Kidney (tissue), 14 donors: ENCODE data around the gene SLC25A25. TPM values are rescaled to one million over a fixed set of nuclear protein-coding genes. Genes with fewer than 3 reads are reported as not detected.

Experiments
- DNase-seq, 5 donors: peaks; one replicate each; pipeline ENCODE4 v3.0.0-alpha.2; 2013 to 2020
- FAIRE-seq: peaks from 2 replicates; lab custom pipeline; 2012; peaks lifted over from hg19 to GRCh38; lab: Jason Lieb, UNC
- H3K27ac ChIP-seq, 2 donors: one replicate each; pipeline ENCODE4 v1.7.0; 2013; ENCODE audit warnings: low read depth in 2 of 2, low read length in 2 of 2, inconsistent platforms in 1 of 2
- H3K27me3 ChIP-seq: one replicate; pipeline ENCODE4 v1.7.1; 2013; ENCODE audit warnings: low read length, inconsistent platforms; ENCODE audit not compliant: control insufficient read depth, insufficient read depth
- H3K36me3 ChIP-seq, 3 donors: one replicate each; pipeline versions ENCODE4 v1.7.0 to v1.7.1; 2013; ENCODE audit warnings: low read length in 3 of 3, control low read depth in 1 of 3, inconsistent platforms in 1 of 3; ENCODE audit not compliant: insufficient read depth in 3 of 3, control insufficient read depth in 2 of 3
- H3K4me1 ChIP-seq, 3 donors: one replicate each; pipeline versions ENCODE4 v1.7.0 to v1.7.1; 2013; ENCODE audit warnings: low read length in 3 of 3, inconsistent platforms in 1 of 3, low read depth in 1 of 3; ENCODE audit not compliant: control insufficient read depth in 2 of 3, insufficient read depth in 2 of 3
- H3K4me3 ChIP-seq, 3 donors: one replicate each; pipeline versions ENCODE4 v1.7.0 to v1.8.1; 2013; ENCODE audit warnings: low read length in 3 of 3, control low read depth in 1 of 3, inconsistent platforms in 1 of 3
- H3K9ac ChIP-seq, 3 donors: one replicate each; pipeline versions ENCODE4 v1.7.0 to v1.7.1; 2013; ENCODE audit warnings: low read length in 3 of 3, control low read depth in 1 of 3, inconsistent platforms in 1 of 3
- H3K9me3 ChIP-seq, 3 donors: one replicate each; pipeline versions ENCODE4 v1.7.0 to v1.7.1; 2013; ENCODE audit warnings: low read length in 3 of 3, control low read depth in 1 of 3, inconsistent platforms in 1 of 3; ENCODE audit not compliant: control insufficient read depth in 2 of 3, insufficient read depth in 1 of 3
- CTCF ChIP-seq: IDR thresholded peaks from 3 replicates; pipeline ENCODE4 v1.5.1; 2012; ENCODE audit warnings: mild to moderate bottlenecking, moderate library complexity, borderline replicate concordance; ENCODE audit not compliant: insufficient read depth; ENCODE audit errors: extremely low read depth
- intact Hi-C: fragments of 100-400 bp; cut with DNase I; formaldehyde crosslinking; loops from one replicate; pipeline ENCODE4 v1.11.1; 2022
- polyA plus RNA-seq: library from polyadenylated mRNA; stranded (reverse); fragments of 350-450 nt; fragmentation: Illumina TruSeq; extraction: RNeasy Lipid Tissue Mini Kit (QIAGEN cat#74804); gene quantifications from one replicate; pipeline ENCODE4 v1.2.3, GENCODE V29; 2014; ENCODE audit warnings: low read depth, low replicate concordance; ENCODE audit not compliant: insufficient read depth
- total RNA-seq: library from RNA; stranded (reverse); fragmentation: NEBNext Ultra II Directional; extraction: Animal tissue kit (Norgen Biotek cat#: 25700); gene quantifications from one replicate; pipeline ENCODE4 v1.2.1, GENCODE V29; 2021
- donor health status: control.
- donor health status: control.
- donor health status: control.
- donor health status: control.
- donor health status: control.
- donor health status: DM: yes; HTN: yes; CAD: no.
- donor health status: Normal renal cell carcinoma (clear cell type).

Gene SLC25A25
- total and polyA plus RNA-seq, 2 donors from 2014 or later: 20.4 to 24.9 TPM

GRCh38 chr9:128149001-128149701 lies 81.1 kb downstream of the SLC25A25 start, which contains the start of gene LCN2:
Gene LCN2, plus strand, starts transcription at chr9:128149453. Its CDS starts 73 bp downstream, at chr9:128149526.
- Histone ChIP-seq H3K4me1 (peaks cover 0 to 7% (median 6%) of the 10 kb centered on the region in 3 donors), H3K4me3 (no peak within 1 kb of the TSS), H3K36me3 (no peaks in the 10 kb centered on the region), H3K27ac (peak within 1 kb of the TSS; percentile 2 to 23), H3K9me3 (no peaks in the 10 kb centered on the region), H3K27me3 (no peaks in the 10 kb centered on the region), H3K9ac (peak within 1 kb of the TSS in 1 of 3 donors; percentile 5)
- no peak for FAIRE-seq
- peak in 1 of 5 donors; percentile 89 for DNase-seq
- TF ChIP-seq CTCF: no peak
- intact Hi-C loops: no loop called here

GRCh38 chr9:128149951-128150593 lies 82.0 kb downstream of the SLC25A25 start:
- no peak for TF ChIP-seq CTCF
- no peak overlapping the region for H3K4me3 ChIP-seq
- intact Hi-C loops: no loop called here
- no peaks in the 10 kb centered on the region for H3K27me3 ChIP-seq
- H3K9me3 ChIP-seq: no peaks in the 10 kb centered on the region
- no peak overlapping the region for H3K9ac ChIP-seq
- H3K27ac ChIP-seq: no peak overlapping the region
- peaks cover 0 to 7% (median 6%) of the 10 kb centered on the region in 3 donors for H3K4me1 ChIP-seq
- no peaks in the 10 kb centered on the region for H3K36me3 ChIP-seq
- FAIRE-seq (no peak), DNase-seq (peak in 2 of 5 donors; percentile 37 to 72)

- H3K4me1 ChIP-seq: peaks cover 0 to 7% (median 6%) of the 10 kb centered on the region in 3 donors
- H3K9me3 ChIP-seq: no peaks in the 10 kb centered on the region
- intact Hi-C loops: no loop called here
- H3K27me3 ChIP-seq: no peaks in the 10 kb centered on the region
- no peak overlapping the region for H3K4me3 ChIP-seq
- no peaks in the 10 kb centered on the region for H3K36me3 ChIP-seq
- no peak for TF ChIP-seq CTCF
- DNase-seq: peak in 2 of 5 donors; percentile 55 to 73
- no peak overlapping the region for H3K27ac ChIP-seq
- no peak overlapping the region for H3K9ac ChIP-seq
- no peak for FAIRE-seq
Measured at GRCh38 chr9:128150594-128151308, 82.7 kb downstream of the SLC25A25 start.
